Measurements from ENCODE around the gene MOB4.
"Not testable (repeated sequence)": the region's sequence is repeated elsewhere in the genome, so short reads cannot be mapped to it uniquely, and the experiment has no call there.

MOB4 gene

GRCh38 chr2:197515315-197515738, 539 bp upstream of the MOB4 start:
- DNase-seq, result no peak

GRCh38 chr2:197516393-197516761, 511 bp downstream of the MOB4 start:
- no peak for DNase-seq

GRCh38 chr2:197517150-197517549, 1.3 kb downstream of the MOB4 start:
- DNase-seq, result no peak

- DNase-seq, result no peak
These were observed 22.5 kb downstream of the MOB4 start for GRCh38 chr2:197538412-197538811.

GRCh38 chr2:197539734-197540133, 23.9 kb downstream of the MOB4 start:
- DNase-seq, result no peak

GRCh38 chr2:197543206-197543605, 27.3 kb downstream of the MOB4 start:
- DNase-seq, result peak; percentile 70

- DNase-seq, result no peak
These were observed 31.5 kb downstream of the MOB4 start for GRCh38 chr2:197547163-197547900.

GRCh38 chr2:197548582-197548981, 32.7 kb downstream of the MOB4 start:
- DNase-seq, result no peak

- DNase-seq, result not testable (repeated sequence)
These were observed 35.4 kb downstream of the MOB4 start for GRCh38 chr2:197551260-197551659.

- DNase-seq, result no peak
These were observed 39.6 kb downstream of the MOB4 start for GRCh38 chr2:197555467-197555866.

GRCh38 chr2:197556456-197556855, 40.6 kb downstream of the MOB4 start:
- DNase-seq, result no peak

- no peak for DNase-seq
These were observed 42.5 kb downstream of the MOB4 start for GRCh38 chr2:197558393-197558792.

- no peak for DNase-seq
These were observed 43.8 kb downstream of the MOB4 start for GRCh38 chr2:197559681-197560080.

- no peak for DNase-seq
These were observed 44.3 kb downstream of the MOB4 start for GRCh38 chr2:197560146-197560665.

GRCh38 chr2:197571627-197572271, 55.9 kb downstream of the MOB4 start:
- DNase-seq, result no peak

GRCh38 chr2:197573608-197574007, 57.7 kb downstream of the MOB4 start:
- no peak for DNase-seq

- no peak for DNase-seq
These were observed 60.1 kb downstream of the MOB4 start for GRCh38 chr2:197575987-197576386.

- no peak for DNase-seq
These were observed 60.8 kb downstream of the MOB4 start for GRCh38 chr2:197576631-197577030.

- no peak for DNase-seq
These were observed 61.6 kb downstream of the MOB4 start for GRCh38 chr2:197577446-197577845.

- DNase-seq, result not testable (repeated sequence)
These were observed 62.4 kb downstream of the MOB4 start for GRCh38 chr2:197578294-197578693.

- not testable (repeated sequence) for DNase-seq
These were observed 64.3 kb downstream of the MOB4 start for GRCh38 chr2:197580166-197580565.

- not testable (repeated sequence) for DNase-seq
These were observed 71.4 kb downstream of the MOB4 start for GRCh38 chr2:197587255-197587654.

GRCh38 chr2:197591339-197592072, 75.6 kb downstream of the MOB4 start:
- no peak for DNase-seq

GRCh38 chr2:197596766-197597165, 80.9 kb downstream of the MOB4 start:
- no peak for DNase-seq

Data from hematopoietic multipotent progenitor cell treated with erythropoietin and hydrocortisone succinate and interleukin-3 and kit ligand, for 8 days (in vitro differentiated cells).